ENCODE measurements around the gene TNS1. TPM values are rescaled to one million over a fixed set of nuclear protein-coding genes. Genes with fewer than 3 reads are reported as not detected.

Gene TNS1
- total and polyA plus RNA-seq, 8 donors: 38.5 to 166 (median 102) TPM

- TF ChIP-seq CTCF (IDR thresholded peaks at IDR 0.05): no peak
- ATAC-seq (no peak), FAIRE-seq (no peak), DNase-seq (peak in 3 of 6 donors; percentile 1 to 13 (median 10))
- intact Hi-C loops (cut with DNase I): loop anchor here in 1 of 3 donors (10.0 kb wide), 1 partner anchor 235 kb away; no protein-coding TSS in a partner anchor
- peaks cover 0 to 37% (median 15%) of the 10 kb centered on the region in 3 donors for H3K36me3 ChIP-seq
- no peak overlapping the region for H3K27ac ChIP-seq
- H3K4me3 ChIP-seq: no peak overlapping the region
- WGBS, 2 donors: 85 to 87% methylated on average over 15 of the region's 15 CpGs
- H3K4me1 ChIP-seq: no peaks in the 10 kb centered on the region
- H3K27me3 ChIP-seq: no peaks in the 10 kb centered on the region
- H3K9me3 ChIP-seq: no peaks in the 10 kb centered on the region
Measured at GRCh38 chr2:217799563-217800432, 203.0 kb downstream of the TNS1 start.

- Histone ChIP-seq H3K36me3 (peaks cover 0 to 30% (median 14%) of the 10 kb centered on the region in 3 donors), H3K27me3 (no peaks in the 10 kb centered on the region), H3K9me3 (no peaks in the 10 kb centered on the region), H3K4me1 (peaks cover 0 to 3% (median 0%) of the 10 kb centered on the region in 3 donors), H3K27ac (no peak overlapping the region), H3K4me3 (no peak overlapping the region)
- ATAC-seq (peak in 2 of 4 donors; percentile 36 to 54), FAIRE-seq (no peak), DNase-seq (peak in 3 of 6 donors; percentile 2 to 46 (median 9))
- no peak for TF ChIP-seq CTCF (IDR thresholded peaks at IDR 0.05)
- WGBS, 2 donors: 83% methylated on average over 14 of the region's 14 CpGs
- intact Hi-C loops (cut with DNase I): loop anchor here in 1 of 3 donors (10.0 kb wide), 1 partner anchor 236 kb away; no protein-coding TSS in a partner anchor
Measured at GRCh38 chr2:217798743-217799562, 203.8 kb downstream of the TNS1 start.

GRCh38 chr2:217798191-217798590 is 204.6 kb downstream of the TNS1 start:
- no peak for TF ChIP-seq CTCF (IDR thresholded peaks at IDR 0.05)
- DNase-seq (peak in 2 of 6 donors; percentile 0 to 3), ATAC-seq (no peak), FAIRE-seq (no peak)
- H3K4me1 ChIP-seq: peaks cover 0 to 3% (median 0%) of the 10 kb centered on the region in 3 donors
- WGBS, 2 donors: 85 to 94% methylated on average over 7 of the region's 7 CpGs
- H3K36me3 ChIP-seq: peaks cover 0 to 23% (median 7%) of the 10 kb centered on the region in 3 donors
- intact Hi-C loops (cut with DNase I): loop anchor here in 1 of 3 donors (10.0 kb wide), 1 partner anchor 237 kb away; no protein-coding TSS in a partner anchor
- no peaks in the 10 kb centered on the region for H3K9me3 ChIP-seq
- H3K27me3 ChIP-seq: no peaks in the 10 kb centered on the region
- H3K4me3 ChIP-seq: no peak overlapping the region
- no peak overlapping the region for H3K27ac ChIP-seq

- TF ChIP-seq CTCF (IDR thresholded peaks at IDR 0.05): no peak
- 33 to 37% methylated on average over 8 of the region's 8 CpGs for WGBS, 2 donors
- no peaks in the 10 kb centered on the region for H3K9me3 ChIP-seq
- no peak overlapping the region for H3K27ac ChIP-seq
- FAIRE-seq (no peak), ATAC-seq (peak; percentile 27 to 50 (median 32)), DNase-seq (peak in 5 of 6 donors; percentile 50 to 91 (median 85))
- no peak overlapping the region for H3K4me3 ChIP-seq
- peaks cover 0 to 18% (median 3%) of the 10 kb centered on the region in 3 donors for H3K36me3 ChIP-seq
- no peaks in the 10 kb centered on the region for H3K27me3 ChIP-seq
- peaks cover 0 to 3% (median 0%) of the 10 kb centered on the region in 3 donors for H3K4me1 ChIP-seq
- intact Hi-C loops (cut with DNase I): loop anchor here in 1 of 3 donors (10.0 kb wide), 1 partner anchor 237 kb away; no protein-coding TSS in a partner anchor
Measured at GRCh38 chr2:217797661-217798069, 205.1 kb downstream of the TNS1 start.

Measured in pancreas (tissue), 10 donors.